HG03108 (cell line): Measurements from ENCODE around the gene VAV3.

Experiments
- ATAC-seq: cut with Tn5 transposase; IDR thresholded peaks from one replicate; pipeline ENCODE4 v1.9.1; 2021; ENCODE audit warnings: moderate library complexity; ENCODE audit not compliant: unreplicated experiment

Gene VAV3

DNA sequence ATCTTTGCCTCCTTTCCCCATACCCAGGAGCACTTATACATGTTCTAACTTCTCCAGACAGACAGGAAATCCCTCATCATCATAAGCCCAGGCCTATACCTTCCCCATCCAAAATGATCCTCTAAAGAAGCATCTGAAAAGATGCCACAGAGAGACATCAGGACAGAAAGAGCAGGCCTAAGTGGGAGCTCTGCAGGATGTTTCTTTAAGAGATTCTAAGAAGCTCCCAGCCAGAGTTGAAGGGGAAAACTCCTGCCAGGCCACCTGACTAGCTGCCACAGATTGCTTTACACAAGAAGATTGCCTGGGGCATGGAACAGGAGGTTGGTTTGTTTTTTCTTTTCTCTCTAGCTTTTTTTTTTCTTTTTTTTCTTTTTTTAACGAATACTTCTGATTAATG lies 275.8 kb downstream of the VAV3 start:
- ATAC-seq, result no peak

DNA sequence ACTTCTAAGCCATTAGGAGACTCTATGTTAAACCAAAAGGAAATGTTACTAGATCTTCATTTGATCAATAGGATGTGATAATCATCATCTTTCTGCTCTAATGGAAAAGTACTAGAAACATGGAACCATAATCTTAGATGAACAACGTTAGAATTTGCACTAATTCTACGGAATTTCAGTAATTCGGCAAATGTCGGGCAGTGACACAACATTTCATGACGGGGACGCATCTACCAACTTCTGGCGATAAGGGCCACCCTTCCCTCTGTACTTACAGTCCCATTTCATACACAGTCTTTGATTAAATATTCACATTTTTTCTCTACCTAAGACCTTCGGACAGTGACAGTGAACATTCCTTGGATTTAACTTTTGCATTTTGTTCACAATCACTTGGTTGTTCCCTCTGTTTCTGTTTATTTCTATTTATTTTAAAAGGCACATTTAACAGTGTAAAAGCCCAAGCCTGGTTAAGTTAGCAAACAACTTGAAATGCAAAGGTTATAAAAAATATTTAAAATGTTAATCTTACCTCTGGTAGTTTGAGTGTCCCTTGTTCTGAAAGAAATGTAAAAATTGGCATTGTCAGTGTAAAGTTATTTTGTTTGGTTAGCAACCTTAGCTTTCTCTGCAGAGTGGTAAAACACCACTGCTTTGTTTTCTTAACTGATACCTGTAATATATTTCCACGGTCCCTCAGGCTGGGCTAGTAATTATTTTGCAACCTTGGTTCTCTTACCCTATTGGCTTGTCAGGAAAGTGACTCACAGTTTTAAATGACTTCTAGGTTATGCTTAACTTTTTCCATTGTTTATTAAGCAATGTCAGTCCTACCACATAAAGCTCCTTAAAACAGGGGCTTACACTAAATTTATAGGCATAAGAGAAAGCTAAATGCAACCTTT lies 276.9 kb downstream of the VAV3 start:
- ATAC-seq, result no peak

DNA sequence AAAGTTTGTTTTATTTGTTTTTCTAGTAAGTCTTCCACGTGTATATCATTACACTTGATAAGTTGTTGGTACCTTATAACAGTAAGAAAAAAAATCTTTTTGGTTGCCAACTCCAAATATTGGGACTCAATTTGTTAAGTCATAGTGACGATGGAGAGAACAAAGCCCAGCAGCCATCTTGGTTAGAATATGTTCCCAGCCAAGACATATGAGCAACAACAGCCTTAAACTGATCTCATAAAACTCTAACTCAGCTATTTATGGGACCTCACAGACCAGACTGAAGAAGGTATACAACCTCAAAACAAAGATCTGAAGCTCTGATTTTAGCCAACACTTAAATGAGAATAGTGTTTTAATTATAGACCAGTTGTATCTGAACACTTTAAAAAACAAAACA lies 281.3 kb downstream of the VAV3 start:
- no peak for ATAC-seq

DNA sequence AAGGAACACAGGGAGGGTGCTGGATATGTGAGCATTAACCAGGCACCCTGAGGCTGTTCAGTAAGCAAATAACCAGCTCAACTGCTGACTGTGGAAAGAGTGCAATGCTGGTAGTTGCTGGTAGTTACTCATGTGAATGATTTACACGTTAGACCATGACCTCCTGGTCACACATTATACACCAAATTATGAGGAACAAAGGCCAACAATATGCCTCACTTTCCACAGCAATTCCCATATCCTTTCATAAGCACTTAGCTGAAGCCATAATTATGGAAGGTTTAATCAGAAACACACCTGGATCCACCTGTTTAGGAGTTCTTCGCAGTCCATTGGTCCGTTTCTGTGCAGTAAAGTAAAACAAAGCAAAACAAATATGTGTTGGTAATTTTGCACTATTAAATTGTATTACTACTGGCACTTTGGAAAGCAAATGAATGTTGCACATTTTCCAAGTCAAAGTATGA lies 281.8 kb downstream of the VAV3 start:
- ATAC-seq, result no peak

DNA sequence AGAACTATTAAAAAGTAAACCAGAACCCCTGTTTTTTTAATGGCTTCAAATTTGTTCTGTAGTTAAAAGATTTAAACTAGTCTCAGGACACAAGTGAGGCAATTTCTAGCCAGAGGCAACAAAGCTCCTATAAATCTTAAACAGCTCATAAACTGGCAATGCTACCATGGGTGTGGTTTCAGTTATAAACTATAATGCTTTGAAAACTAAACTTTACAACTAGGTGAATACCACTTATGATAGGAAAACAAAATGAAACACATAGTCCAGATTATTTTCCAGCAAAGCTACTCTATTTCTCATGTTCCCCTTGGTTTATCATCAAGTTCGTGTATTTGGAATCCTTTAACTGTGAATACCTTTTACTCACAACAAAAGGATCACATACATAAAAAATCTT lies 282.5 kb downstream of the VAV3 start:
- ATAC-seq, result no peak

DNA sequence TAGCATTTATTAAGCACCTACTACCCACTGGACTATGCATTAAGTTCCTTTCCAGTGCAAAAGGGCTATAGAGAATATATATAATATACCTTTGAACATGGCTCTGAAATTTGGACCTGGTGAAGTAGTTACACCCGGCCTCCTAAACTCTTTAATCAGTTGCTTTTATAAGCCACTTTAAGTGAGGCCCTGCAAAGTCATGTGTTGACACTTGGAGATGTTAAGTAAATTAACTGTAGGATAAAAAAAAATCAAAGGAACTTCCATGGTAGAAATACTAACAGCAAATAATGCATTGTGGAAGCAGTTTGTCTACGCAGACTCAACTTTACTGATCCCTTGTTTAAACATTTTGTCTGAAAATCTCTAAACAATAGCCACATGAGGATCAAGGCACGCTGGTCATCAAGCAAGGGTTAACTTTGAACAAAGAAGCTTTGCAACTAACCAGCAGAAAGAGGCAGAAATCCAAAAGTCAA lies 283.9 kb downstream of the VAV3 start:
- ATAC-seq, result no peak

DNA sequence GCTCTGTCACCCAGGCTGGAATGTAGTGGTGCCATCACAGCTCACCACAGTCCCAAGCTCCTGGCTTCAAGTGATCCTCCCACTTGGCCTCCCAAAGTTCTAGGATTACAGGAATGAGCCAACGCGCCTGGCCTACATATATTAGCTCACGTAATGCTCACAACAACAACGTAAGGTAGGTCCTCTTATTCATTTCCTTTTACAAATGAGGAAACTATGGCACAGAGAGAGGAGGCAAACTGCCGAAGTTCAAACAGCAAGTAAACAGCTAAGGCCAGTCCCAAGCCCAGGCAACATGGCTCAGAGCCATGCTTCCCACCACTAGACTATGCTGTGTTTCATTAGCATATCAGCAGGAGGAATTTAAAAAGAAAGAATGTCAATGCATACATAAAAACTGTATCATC lies 284.4 kb downstream of the VAV3 start:
- ATAC-seq, result no peak

DNA sequence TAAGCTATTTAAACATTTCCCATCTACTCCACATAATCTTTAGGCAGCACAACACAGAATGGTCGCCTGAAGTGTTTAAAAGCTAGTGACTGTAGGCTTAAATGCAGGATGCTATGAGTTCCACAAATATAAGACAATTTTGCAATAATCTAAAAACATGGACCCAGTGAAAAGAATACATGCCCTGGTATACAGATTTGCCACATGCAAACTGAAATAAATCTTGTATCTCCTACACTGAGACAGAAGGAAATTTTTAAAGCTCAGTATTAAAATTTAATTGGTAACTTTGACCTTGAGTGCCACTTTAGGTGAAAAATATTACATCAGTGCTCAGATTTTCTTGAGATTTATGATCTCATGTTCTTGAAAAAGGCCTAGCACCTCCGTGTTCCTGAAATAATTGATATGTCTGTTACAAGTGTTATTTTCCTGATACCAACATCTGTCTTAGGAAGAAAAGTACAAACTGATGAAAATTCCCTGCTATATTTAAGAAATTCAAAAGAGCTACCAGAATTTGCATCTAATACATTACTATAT lies 285.5 kb downstream of the VAV3 start:
- ATAC-seq, result no peak

DNA sequence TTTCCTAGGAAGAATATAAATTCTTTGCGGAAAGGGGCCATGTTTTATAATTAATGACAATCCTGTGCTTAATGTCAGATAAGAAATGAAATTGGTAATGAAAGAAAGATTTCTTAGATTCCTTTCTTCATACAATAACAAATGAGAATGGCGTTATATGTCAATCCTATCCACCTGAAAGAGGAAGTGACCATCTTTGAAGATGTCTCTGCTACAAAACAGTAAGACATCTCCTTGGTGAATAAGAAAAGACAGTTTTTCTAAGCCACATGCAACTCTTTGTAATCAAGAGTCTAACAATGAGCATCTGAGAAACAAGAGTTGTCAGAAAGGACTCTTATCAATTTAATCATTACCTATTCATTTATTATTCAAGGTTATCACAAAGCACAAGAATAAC lies 286.0 kb downstream of the VAV3 start:
- no peak for ATAC-seq

DNA sequence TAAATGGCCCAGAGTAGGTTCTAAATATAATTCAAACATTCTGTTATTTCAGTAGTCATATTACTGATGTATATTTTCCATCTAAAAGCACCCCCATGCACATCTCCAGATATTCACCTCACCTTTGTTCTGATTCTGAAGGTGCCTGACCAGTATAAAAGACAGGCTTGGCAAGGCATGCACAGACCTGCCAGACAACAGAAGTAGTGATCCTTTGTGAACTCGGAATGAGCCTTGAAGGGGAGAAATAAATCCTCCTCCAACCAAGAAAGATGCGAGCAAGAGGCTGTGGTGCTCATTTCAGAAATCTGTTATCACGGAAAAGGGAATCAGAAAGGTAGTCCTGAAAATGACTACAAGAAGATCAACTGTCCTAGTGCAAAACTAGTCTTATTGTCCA lies 287.3 kb downstream of the VAV3 start:
- no peak for ATAC-seq

DNA sequence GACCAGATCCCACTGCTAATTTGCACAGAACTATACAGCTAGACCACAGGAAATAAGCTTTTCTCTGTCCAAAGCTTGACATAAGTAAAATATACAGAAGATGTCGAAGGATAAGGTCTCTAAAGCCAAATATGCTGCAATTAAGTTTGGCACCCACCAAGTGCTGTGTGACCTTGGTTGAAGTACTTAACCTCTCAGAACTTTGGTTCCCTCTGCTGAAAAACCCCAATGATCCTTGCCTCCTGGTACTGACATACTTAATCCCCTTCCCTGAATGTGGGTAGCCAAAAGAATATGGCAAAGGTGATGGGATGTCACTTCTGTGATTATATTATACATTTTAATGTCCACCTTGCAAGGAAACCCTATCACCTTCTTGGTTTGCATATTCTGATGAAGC lies 290.5 kb downstream of the VAV3 start:
- no peak for ATAC-seq

DNA sequence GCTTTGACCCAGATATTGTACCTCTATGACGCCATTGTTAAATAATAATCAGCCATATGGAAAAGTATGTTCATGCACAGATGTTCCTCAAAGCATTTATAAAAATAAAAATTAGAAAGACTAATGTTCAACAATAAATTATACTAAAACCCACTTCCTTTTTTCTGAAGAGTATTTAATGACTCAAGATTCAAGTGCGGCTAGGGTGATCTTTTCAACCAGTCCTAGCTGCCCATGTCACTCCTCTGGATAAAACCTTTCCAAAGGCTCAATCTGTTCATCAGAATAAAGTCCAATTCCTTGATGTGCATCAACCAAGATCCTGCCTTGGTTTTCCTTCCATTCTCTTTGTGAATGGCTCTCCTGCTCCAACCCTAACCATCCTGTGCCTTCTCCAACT lies 292.0 kb downstream of the VAV3 start:
- ATAC-seq, result no peak

DNA sequence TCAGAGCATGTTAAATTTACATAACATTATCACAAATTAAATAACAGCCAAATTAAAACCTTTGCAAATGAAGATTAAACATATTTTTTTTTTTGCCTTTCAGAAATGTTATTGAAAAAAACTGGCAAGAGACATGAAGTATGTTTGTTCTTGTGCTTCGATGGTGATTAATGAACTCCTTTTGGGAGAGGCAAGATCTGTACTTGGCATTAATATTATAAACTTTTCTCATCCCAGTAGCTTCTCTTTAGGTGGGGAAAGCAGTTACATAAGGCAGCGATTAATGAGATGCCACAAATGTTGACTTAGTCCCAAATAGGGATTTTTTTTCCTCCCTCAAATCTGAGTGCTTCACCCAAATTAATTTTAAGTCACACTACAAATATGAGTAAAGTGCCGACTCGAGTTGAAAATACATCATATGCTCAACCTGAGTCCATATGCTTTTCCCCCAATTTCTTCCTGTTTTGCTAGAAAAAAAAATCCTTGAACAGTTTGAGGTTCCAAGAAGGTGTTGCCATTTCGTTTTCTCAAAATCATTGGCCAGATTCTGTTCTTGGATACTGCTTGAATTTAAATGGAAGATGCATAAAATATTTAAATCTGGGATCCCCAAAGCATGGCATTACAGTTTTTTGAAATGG lies 294.5 kb downstream of the VAV3 start:
- no peak for ATAC-seq

DNA sequence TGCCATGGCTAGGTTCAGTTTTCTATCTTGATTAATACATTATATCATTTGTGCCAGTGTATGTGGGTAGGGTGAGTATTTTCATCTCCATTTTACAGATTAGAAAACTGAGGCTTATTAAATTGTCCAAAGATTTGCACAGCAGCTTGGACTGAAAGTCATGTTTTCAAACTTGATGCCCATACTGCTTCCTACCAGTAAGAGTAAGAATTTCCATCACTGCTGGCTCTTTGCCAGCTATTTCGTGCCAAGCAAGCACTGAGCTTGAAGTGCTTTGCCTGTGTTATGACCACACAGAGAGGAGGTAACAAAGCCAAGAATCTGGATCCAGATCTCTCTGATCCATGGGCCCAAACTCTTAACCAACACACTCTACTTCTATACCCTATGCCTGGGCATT lies 295.0 kb downstream of the VAV3 start:
- no peak for ATAC-seq

DNA sequence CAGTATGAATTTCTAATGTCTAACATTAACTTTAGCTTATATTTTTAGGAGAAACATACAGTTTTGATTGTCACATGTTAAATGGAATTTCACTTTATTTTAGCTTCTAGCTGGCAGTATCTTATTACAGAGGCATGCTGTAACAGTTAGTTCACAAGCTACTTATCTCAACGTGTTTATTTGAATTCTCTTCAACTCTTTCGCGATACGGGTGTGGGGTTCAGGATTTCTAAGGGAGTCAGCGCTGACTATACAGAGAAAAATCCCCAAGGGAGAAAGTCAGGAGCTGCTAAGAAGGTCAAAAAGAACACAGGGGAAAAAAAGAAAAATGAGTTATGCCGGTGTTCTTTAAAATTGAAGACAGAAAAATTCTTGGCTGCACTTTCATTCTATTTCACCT lies 296.2 kb downstream of the VAV3 start:
- ATAC-seq, result no peak

DNA sequence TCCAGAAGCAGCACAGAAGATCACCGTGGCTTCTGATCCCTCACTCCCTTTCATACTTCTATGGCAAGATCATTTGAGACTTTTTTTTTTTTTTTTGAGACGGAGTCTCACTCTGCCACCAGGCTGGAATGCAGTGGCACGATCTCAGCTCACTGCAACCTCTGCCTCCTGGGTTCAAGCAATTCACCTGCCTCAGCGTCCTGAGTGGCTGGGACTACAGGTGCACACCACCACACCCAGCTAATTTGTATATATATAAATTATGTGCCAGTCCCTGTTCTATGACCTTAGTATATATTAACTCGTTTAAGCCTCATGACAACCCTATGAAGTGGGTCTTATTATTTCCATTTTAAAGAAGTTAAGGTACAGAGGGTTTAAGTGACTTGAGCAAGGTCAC lies 298.5 kb downstream of the VAV3 start:
- no peak for ATAC-seq

DNA sequence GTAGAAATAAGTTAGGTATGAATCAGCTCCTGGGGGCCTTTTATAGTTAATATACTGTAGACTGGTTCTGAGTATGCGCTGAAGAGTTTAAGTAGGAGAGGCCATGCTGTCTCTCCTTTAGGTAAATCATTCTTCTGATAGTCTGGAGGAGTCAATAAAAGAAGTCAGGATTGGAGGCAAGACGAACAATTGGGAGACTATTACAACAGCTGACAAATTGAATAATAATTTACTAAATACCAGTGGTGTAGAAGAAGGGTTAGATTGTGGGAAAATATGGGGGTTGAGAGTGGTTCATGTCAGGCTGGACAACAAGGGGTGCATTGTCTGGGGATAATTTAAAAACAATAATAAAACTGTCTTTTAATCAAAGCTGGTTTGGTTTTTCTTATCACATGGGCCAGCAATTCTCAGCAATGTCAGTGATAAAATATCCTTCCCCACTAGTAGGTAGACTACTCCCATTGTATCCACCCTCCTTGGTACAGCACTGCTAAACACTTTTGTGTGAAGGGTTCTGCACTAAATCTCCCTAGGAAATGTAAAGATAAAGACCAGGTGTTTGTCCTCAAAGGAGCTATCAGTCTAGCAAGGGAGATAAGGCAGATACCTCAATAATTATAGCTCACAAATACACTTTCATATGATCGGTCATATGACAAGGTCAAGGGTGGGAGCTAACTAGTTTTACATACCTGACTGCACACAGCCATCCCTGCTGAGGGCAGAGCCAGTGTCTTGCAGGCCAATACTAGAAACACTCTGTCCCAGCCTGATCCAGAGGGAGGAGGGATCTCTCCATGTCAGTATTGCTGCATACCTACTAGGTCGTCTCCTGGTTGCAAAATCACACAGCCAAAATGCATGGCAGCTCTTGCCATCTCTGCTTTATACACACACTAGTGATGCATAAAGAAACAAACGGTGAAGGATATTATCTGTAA lies 299.7 kb downstream of the VAV3 start:
- no peak for ATAC-seq

DNA sequence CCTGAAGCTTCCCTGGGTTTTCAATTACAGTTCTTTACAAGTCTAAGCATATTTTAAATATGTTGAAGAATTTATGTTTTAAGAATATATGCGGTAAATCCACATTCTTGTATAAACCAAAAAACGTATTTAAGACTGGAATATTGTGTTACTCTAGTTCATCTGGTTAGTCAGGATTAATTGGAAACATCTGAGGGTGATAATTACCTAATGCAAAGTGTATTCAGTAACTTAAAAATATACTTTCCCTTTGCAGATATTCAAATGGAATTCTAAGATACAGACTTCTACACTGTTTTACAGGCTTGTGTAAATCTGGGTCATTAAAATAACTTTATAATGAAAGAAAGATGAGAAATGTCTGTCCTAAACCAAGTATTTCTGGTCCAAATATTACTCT lies 302.0 kb downstream of the VAV3 start:
- ATAC-seq, result no peak

DNA sequence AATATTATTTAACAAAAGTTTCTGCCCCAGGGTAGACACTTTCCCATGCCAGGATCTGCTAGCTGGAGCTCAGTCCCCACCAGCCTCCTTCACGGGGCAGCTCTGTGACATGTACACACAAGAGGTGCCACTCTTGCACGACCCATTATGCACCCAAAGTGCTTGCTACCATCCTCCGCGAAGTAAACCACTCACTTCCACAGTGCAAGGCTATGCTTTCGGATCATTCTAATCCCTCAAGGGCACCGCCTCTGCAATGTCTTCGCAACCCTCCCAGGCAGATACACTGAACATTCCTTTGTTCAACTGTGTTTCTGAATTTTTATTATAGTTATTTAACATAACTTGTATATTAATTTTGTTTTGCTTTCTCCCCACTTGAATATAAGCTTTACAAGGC lies 303.8 kb downstream of the VAV3 start:
- ATAC-seq, result no peak

DNA sequence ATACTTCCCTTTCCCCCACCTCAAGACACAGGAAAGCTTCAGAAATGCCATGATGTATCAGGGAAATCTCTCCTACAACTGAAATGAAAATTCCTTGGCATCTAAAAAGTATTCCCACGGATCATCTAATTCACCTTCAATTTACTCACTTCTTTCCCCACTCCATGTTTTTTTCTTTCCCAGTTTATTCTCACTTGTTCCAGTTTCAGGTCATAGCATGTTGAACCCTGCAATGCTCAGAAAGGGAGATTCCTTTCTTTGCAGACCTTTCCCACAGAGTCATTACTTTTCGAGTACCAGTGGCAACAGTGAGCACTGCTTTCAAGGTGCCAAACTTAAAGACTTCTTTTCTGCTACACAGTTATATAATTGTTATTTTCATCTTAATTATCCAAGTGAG lies 305.0 kb downstream of the VAV3 start:
- no peak for ATAC-seq

DNA sequence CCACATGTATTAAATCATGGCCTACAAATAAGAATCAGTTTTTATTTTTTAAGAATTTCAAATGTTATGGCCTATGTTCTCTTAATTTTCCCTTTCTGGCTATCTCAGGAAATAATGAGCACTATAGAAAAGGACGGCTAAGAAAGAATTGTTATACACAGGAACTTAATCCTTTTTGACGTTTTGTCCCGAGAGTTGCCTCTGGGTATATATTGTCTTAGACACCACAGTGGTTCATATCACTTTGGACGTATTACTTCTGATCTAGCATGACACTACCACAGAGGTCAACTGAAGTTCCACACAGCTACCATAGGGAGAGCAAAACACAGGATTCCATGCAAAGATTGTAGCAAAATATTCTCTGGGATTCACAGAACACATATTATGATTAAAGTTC lies 307.6 kb downstream of the VAV3 start:
- ATAC-seq, result no peak
